CD4-positive, alpha-beta T cell treated with Interleukin-12 subunit alpha and Interleukin-12 subunit beta, for 1 hour (primary cell): ENCODE data around the gene PDK2.

Experiments
- DNase-seq: peaks from one replicate; pipeline ENCODE4 v3.0.0-alpha.2; 2020

Gene PDK2

DNA sequence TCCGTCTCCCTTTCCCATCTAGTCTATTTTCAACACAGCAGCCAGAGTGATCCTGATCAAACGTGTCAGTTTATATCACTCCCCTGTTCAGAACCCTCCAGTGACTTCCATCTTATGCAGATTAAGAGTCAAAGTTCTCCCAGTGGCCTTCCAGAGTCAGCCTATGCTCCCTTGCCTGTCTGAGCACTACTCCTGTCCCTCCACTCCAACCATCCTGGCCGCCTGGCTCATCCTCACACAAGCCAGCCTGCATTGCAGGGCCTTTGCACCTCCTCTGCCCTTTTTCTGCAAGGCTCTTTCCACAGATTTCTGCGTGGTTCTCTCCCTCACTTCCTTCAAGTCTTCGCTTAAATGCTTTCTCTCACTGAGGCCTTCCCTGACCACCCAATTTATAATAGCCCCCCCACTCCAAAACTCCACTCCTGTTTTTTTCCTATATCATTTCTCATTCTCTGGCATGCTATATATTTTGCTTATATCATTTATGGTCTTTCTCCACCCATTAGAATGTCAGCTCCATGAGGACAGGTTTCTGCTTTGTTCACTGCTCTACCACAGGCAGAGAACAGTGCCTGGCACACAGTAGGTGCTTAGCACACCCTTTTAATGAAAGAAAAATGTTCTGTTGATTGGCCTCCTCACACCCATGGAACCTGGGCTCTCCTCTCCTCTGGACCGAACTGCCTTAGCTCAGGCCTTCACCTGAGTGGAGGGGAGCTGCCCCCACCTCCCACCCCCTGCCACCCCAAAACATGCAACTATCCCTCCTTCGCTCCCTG is 25.5 kb downstream of the PDK2 start:
- no peak for DNase-seq

DNA sequence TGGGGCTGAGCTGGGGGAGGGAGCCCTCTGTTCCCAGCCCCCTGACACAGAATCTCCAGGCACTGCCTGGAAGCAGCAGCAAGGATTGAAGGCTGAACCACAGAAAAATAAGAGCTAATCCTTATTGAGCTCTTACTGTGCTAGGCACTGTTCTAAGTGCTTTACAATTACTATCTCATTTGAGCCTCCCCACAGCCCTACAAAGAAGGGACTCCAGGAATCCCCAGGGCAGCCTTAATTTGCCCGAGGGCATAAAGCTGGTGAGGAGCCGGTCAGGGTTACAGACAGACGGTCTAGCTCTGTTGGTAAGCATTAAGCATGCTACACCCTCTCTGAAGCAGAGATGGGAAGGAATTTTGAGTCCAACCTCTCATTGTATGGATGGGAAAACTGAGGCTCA is 27.8 kb downstream of the PDK2 start:
- no peak for DNase-seq

DNA sequence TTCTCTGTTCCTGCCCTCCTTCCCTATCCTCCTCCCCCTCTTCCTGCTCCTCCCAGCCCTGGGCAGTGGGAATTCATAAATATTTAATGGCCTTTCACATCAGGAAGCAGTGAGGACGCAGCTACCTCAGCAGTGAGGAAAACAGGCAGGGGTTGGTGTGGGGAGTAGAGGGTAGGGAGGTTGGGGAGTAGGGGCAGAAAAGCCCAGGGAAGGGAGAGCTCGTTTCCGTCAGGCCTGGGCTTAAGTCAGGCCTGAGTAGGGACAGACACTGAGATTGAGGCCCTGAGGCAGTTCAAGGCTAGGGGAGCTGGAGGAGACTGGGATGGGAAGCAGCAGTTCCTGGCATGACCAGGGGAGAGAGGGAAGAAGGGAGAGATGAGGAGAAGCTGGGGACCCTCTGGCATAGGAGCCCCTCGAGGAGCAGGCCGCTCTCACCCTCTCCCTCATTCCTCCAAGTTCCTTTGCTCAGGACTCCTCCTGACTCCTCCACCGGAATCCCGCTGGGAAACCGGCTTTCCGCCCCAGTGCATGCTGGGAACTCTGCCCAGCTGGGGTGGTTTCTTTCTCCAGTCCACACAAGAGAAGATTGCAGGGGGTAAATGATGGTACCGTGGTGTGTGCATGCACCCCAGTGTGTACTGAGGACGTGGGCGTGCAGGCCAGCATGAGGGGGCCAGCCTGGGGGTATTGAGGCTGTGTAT is 28.6 kb downstream of the PDK2 start:
- DNase-seq = no peak

DNA sequence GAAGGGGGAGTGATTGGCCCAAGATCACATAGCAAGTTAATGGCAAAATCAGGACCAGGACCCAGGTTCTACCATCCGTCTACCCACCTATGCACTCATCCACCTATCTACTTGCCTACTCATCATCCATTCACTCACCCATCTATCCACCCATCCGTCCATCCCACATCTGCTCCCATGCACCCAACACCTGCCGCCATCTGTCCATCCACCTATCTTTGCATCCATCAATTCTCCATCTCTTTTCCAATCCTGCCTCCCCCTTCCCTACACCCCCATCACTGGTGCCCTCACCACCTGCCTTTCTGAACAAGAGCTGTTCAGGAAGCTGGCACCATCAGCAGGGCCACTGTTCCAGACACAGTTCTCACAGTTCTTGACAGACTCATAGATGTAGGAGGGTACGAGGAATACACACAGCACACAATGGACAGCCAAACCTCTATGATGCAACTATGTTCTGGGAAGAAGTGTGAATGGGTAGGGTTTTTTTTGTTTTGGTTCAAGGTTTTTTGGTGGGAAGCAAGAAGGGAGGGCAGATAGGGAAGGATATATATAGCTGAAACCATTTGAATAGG is 30.4 kb downstream of the PDK2 start:
- no peak for DNase-seq

DNA sequence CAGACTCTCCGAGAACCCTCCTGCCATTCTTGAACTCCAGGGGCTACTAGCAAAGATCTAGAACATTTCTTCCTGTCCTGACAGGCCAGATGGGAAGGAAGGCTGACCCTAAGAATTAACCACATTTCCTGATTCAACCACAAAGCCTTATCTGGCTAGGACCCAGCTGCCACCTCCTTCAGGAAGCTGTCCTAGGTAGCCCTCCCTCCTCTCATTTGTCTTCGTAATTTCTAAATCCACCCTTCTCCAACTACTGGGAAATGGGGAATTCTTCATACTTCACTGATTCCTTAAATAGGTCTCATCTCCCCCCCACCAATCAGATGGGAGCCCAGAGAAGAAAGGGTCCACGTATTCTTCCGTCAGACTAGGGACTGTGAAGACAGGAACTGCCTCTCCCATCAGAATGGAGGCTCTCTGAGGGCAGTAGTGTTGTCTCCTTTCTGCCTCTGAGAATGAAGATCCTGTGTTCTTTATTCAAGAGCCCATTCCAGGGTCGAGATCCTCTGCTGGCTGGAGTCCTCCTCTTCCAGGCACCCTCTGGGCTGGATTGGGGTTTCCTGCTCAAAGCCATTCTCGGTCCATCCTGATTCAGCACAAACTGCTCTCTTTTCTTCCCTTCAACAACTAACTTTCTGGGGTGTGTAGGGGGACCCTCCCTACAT is 32.7 kb downstream of the PDK2 start:
- DNase-seq = no peak

DNA sequence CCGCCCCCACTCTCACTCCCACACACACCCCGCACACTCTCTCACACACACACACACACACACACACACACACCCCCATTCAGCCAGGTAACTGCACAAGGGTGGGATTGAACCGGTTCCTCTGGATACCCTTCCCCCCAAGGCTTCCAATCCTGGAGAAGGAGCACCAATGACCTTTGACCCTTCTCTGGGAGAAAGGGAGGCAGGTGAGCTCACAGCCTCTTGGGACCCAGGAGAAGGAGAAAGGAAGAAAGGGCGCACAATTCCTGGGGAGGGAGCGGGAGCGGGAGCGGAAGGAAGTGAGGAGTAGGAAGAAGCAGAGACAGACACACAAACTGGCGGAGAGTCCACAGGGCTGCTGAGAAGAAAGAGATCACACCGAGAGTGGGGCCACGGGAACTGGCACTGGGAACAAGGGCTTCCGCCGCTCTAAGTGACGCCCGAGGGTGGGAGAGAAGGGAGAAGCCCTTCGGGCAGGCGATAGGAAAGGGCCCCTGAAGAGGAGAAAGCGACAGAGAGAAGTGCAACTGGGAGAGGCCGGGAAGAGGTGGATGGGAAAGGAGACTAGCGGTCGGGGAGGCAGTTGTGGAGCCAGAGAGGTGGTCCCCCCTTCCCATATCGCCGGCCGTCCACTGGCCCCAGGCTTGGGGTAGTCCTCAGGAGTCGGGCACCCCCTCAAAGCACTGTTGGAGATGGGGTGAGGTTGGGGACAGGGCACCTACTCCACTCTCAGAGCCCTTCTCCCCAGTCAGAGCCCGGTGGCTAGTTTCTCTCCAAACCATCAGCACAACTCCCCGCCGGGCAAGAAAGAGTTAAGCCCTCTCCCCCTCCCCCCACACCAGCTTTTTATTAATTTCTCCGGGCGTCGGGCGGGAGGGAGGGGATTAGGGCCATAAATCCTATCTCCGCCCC is 33.5 kb downstream of the PDK2 start:
- DNase-seq = no peak

DNA sequence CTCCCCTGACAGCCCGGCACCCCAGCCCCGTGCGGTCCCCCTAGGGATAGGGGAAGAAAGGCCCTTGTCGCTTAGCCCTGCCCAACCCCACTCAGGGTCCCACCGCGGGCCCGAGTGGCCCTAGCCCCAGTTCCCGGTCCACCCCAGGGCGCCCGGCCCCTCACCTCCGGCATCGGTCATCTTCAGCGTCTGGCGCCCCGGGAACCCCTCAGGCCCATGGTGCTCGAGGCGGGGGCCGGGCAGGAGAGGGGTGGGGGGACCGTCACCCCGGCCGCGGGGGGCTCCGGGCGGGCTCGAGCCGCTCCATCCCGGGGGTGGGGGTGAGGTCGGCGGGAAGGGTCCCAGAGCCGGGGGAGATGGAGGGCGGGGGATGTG is 34.2 kb downstream of the PDK2 start:
- no peak for DNase-seq

DNA sequence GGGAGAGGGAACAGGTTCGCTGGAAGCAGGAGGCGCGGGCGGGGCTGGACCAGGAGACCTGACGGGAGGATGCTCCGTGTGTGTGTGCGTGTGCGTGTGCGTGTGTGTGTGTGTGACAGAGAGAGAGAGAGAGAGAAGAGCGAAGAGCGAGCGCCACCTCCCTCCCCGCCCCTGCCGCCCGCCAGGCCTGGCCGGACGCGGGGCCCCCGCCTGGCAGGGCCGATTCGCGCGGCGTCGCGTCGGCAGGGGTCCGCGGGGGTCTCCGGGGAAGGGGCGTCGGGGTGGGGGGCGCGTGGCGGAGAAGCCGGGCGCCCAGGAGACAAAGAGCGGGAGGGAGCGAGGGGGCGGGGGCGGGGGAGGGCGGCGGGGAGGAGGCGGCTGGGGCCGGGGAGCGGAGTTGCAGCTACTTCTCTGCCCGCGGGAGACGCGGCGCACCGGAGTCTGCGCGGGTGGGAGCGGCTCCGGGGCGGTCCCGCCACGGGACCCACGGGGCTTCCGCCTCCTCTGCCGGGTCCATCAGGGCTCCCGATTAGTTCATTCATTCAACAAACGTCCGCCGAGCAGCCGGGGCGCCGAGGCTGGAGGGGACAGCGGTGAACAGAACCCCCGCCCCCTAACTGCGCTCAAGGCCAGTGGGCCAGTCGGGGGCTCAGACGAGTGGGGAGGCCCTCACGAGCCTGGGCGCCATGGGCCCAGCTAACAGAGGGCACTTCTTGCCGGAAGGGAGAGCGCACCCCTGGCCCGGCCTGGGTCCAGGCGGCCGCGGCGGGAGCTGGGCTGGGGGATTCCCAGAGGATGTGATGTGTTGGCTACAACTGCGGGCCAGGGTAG is 34.8 kb downstream of the PDK2 start, which contains the start of gene SAMD14:
Gene SAMD14 (minus strand): TSS at position 433 of the 831 bp plus-strand sequence. CDS start 5,201 bp downstream, outside the sequence.
- DNase-seq = peak; percentile 67

DNA sequence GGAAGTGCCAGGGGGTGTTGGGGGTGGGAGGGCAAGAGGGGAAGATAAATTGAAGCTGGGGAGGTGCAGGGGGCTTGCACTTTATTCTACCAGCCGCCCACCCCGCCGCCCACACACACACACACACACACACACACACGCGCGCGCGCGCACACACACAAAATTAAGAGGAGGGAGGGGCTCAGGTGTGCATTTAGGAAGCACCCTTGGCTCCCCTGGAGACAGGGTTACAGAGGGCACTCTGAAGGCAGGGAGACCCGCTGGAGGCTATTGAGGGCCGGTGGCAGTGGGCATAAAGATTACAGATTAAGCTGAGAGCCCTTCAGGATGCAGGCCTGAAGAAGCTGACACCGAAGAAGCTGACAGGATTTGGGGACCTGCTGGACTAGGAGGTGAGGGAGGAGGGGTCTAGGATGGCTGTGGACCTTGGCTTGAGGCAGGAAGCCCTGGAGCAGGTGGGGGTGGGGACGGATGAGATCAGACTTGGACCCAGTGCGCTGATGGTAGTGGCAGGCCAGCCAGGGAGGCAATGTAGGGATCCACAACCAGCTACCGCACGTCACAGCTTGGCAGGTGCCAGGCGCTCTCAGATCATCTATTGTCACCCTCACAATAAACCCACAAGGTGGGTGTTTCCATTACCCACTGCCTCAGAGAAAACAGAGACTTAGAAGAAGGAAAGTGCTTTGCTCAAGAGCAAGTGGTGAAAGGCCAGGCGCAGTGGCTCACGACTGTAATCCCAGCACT is 35.6 kb downstream of the PDK2 start:
- no peak for DNase-seq

DNA sequence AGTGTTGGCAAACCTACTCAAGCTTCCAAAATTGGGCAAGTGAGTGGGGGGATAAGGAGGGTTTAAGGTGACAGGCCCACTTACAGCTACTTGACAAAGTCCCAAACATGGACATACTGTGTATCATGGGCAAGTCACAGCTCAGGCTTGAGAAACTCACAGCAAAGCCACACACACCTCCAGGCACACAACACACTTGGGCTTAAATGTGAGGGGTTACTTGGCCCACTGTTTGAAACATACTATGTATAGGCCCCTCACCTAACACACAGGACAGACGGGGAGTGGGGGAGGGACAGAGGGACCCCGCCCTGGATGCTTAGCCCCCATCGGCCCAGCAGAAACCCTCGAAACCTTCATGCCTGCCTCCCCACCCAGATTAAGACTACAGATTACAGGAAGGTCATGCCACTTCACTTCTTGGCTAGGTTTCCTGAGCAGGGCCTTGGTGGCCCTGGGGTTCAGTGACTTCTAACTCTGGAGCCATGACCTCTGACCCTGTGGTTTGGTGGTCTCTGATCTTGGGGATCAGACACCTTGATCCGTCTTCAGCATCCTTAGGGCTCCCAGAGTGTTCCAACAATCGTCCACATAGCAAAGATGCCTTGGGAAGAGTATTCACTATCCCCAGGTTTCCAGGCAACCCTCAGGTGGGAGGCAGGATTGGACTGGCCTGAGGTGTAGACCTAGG is 37.1 kb downstream of the PDK2 start:
- DNase-seq = no peak

DNA sequence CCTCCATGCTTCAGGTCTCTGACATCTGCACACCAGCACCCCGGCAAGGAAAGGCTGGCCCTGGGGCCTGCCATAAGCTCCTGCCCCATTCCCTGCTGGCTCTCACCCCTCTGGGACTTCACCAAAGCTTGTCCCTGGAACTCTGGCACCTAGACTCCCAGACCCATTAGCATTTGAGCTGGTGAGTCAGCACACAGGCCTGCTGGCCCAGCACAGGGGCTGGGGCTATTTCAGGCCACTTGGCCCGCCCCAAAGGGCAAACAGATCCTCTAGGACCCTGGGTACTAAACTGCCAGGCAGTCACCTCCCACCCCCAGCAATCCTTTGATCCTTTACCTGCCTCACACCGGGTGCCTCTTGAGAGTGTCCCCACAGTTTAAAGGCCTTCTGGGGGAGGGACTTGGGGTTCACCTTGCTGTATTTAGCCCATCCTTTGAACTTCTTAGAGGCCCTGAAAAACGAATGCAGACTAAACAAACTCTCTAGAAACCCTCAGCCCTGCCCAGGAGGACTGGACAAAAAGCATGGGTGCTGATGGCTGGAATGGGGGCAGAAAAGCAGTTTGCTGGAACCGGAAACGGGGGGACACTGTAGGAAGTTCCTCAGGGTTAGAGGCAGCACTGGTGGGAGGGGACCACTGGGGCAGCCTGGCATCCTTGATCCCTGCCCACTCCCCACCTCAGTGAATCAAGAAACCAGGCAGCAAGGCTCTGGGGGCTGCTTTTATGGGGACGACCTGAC is 38.0 kb downstream of the PDK2 start:
- DNase-seq = no peak

DNA sequence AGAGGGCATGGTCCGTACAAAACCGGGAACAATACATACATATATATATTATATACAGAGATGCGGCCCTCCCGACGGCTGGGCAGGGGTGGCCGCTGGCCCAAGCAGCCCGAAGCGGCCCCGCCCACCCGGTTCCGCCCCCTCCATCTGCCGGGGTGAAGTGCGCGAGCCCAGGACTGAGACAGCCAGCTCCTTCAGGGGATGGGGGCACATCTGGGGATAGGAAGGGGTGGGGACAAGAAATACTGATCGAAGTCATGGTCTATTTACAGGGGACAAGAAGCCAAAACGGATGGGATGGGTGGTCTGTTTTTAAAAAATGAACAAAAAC is 38.6 kb downstream of the PDK2 start:
- DNase-seq = no peak

DNA sequence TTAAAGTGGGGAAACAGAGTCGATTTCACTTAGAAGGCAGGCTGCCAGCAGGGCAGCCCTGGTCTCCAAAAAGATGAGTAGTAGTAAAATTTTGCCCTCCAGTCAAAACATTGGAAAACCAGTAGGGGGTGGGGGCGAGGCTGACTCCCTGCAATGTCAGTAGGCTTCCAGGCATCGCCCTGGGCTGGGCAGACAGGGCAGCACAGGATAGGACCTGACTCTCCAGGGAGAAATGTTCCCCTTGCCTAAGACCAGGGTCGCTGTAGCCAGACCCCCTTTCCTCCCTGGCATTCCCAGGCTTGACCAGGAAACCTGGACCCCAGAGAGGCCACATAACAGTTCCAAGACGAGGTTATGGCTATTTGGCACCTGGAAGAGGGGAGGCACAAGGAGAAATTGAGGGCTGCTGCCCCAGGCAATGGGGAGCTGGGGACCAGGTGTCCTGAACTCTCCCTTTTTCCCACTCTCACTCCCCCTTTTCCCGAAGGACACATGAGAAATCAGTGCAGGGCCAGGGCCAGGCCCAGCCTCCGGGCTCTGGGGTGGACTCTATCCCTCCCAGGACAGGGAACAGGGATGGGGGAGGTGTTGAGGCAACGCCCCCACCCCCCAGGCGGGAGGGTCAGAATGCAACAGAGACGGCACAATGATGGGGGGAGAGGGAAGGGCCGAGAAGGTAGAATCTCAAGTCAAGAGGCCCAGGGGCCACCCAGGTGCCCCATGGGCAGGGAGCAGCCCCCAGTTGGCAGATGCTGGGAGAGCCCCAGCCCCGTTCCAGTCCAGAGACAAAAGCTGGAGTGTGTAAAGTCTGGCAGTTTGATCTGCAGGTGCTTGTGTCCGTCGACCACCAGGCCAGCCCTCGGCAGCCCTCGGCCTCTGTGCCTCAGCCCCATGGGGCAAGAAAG is 39.3 kb downstream of the PDK2 start:
- no peak for DNase-seq

DNA sequence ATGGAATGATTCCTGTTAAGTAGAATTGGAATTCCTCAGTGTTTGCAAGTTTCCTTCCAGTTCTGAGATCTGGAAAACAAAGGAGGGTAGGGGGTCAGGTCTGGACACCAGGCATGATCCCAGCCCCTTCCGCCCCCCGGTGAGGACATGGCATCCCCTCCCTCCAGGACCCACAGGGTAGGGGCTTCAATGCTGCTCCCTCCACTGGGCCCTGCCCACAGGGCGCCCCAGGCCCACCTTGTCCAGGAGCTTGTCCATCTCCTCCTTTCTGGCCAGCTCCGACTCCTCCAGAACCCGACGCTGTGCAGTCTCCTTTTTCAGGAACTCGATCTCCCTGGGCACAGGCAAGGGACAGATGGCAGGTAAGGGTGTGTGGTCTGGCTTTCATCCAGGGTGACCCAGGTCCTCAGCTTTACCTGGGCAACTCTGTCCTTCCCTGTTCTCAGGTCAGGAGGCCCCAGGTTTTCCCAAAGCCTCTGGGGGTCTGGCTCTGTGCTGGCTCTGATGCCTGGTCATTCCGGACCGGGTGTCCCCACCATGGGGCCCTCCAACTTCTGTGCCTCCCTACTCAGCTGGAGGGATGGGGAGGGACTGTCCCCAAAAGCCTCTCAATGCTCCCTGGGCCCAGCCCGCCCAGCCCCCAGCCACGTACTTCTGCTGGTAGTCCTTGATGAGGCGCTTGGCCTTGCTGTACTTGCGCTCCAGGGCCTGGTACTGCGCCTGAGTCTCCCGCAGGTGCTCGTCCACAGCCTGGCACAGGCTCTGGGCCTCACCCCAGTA is 40.4 kb downstream of the PDK2 start:
- no peak for DNase-seq

DNA sequence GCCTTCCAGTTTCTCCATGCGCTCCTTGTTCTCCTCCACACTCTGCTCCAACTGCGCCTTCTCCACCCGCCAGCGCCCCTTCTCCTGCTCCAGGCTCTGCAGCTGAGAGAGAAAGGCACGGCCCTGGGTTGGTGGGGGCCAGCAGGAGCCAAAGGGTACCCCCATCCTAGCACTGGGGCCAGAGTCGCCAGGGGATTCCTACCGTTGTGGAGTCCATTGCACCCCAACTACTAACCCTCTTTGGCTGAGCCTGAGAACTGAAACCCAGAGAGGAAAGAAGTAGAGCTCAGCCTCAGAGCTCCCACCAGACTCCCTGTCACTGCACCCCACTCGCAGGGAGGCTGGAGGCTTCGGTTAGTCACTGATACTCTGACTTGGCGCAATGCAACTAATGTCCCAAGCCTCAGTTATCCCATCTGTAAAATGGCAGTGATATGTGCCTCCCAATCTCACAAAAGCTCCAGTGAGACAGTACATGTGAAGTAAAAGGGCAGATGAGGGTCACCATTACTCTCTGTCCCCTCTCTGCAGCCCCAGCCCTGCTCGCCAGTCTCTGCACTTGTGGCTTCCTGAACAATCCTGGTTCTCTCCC is 41.0 kb downstream of the PDK2 start:
- no peak for DNase-seq

DNA sequence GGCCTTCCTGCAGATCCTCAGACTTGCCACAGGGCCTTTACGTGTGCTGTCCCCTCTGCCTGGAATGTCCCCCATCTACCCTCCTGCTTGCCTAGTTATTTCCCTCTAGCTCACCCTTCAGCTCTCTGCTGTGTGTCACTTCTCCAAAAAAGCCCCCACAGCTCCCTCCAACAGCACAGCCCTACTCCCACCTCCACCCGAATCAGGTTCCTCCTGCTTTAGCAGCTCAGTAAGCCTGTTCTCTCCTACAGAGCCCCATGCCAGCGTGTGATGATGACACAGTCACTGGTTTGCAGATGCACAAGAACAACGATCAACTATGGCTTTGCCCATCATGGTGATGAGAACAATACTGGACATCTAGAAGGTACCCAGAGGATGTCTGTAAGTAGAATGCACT is 41.9 kb downstream of the PDK2 start:
- DNase-seq = no peak

DNA sequence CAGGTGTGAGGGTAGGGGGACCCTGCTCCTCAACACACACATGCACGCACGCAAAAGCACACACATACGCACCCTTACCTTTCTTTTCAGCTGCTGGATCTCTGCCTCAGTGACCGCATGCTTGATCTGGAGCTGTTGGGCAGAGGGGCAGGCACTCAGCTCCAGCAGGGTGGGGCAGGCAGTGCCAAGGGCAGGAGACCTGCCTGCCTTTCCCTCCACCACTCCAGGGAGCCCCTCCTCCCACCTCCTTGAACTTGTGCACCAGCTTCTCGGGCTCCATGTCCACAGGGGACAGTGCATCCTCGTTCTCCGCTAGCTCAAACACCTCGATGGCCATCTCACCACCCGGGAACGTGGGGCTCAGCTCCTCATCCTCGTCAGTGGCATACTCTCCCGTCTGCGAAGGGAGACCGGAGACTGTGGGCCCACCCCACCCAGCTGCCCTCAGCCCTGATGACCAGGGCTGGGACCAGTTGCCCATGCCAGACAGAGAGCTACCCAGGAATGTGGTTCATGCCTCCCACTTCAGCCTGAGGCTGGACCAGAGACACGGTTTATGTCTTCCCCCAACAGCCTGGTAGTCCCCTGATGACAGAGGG is 44.1 kb downstream of the PDK2 start:
- DNase-seq = no peak
